HepG2 (cell line): ENCODE data around the gene HDDC3. TPM values are rescaled to one million over a fixed set of nuclear protein-coding genes. Genes with fewer than 3 reads are reported as not detected.

ENCODE experiments used
- polyA plus RNA-seq, 8 experiments: library from polyadenylated mRNA; depleted of rRNA in 3 of 8; stranded (reverse) in 7 of 8; unstranded in 1 of 8; fragments of >200 nt; fragmentation: Illumina TruSeq in 4 of 8; extraction: Trizol in 4 of 8; gene quantifications; 2 replicates each; pipeline versions ENCODE4 v1.2.1 to v1.2.3, GENCODE V29; 2011 to 2016; ENCODE audit warnings: low read depth in 4 of 8, missing spikeins in 1 of 8, mixed read lengths in 1 of 8; ENCODE audit not compliant: insufficient read depth in 1 of 8
- small RNA-seq, 3 experiments: library from RNA; depleted of rRNA; stranded (forward); fragments of <200 nt; gene quantifications; one replicate each; pipeline ENCODE3, GENCODE V24; 2012; ENCODE audit warnings: low read depth in 2 of 3, low replicate concordance in 1 of 3; ENCODE audit not compliant: insufficient read length in 3 of 3, insufficient read depth in 2 of 3
- total RNA-seq, 5 experiments: library from RNA; depleted of rRNA; stranded (reverse); fragments of >200 nt; fragmentation: Illumina TruSeq; extraction: Trizol; gene quantifications; 2 replicates each; pipeline ENCODE4 v1.2.3, GENCODE V29; 2016; ENCODE audit warnings: low read depth in 1 of 5

Gene HDDC3
- total and polyA plus RNA-seq, 2 of the 13 experiments (the other 11 are each of a cell fraction or from before 2014, with no cell fraction given): 18.7 to 28.3 TPM

Small RNAs within 50 kb of the gene (small RNA-seq; reads per million reads assigned to genes)
- gene RF00019: 0 reads per million in 3 experiments

Other genes with a start within 250 kb of the HDDC3 start
- 11.8 and 17.4 TPM in 2 replicates for gene BLM, start 215.2 kb downstream of the HDDC3 start, total RNA-seq (2016; rRNA removed; fragmentation: Illumina TruSeq; extraction: Trizol)
- 2.8 and 5.1 TPM in 2 replicates for gene BLM, start 215.2 kb downstream of the HDDC3 start, polyA plus RNA-seq (2011; rRNA removed)
- 13.9 and 17.4 TPM in 2 replicates for gene FURIN, start 64.0 kb downstream of the HDDC3 start, total RNA-seq (2016; rRNA removed; fragmentation: Illumina TruSeq; extraction: Trizol)
- 15.2 and 17.3 TPM in 2 replicates for gene FURIN, start 64.0 kb downstream of the HDDC3 start, polyA plus RNA-seq (2011; rRNA removed)
- 8.5 and 9.5 TPM in 2 replicates for gene FES, start 48.0 kb downstream of the HDDC3 start, total RNA-seq (2016; rRNA removed; fragmentation: Illumina TruSeq; extraction: Trizol)
- 4.0 and 4.3 TPM in 2 replicates for gene FES, start 48.0 kb downstream of the HDDC3 start, polyA plus RNA-seq (2011; rRNA removed)
- gene MAN2A2, start 29.2 kb downstream of the HDDC3 start, total RNA-seq (2016; rRNA removed; fragmentation: Illumina TruSeq; extraction: Trizol): 6.7 and 17.5 TPM in 2 replicates
- 43.8 and 51.5 TPM in 2 replicates for gene MAN2A2, start 29.2 kb downstream of the HDDC3 start, polyA plus RNA-seq (2011; rRNA removed)
- 39.2 and 39.7 TPM in 2 replicates for gene UNC45A, start 2.7 kb upstream of the HDDC3 start, total RNA-seq (2016; rRNA removed; fragmentation: Illumina TruSeq; extraction: Trizol)
- gene UNC45A, start 2.7 kb upstream of the HDDC3 start, polyA plus RNA-seq (2011; rRNA removed): 33.8 and 39.6 TPM in 2 replicates
- 10.0 and 15.1 TPM in 2 replicates for gene RCCD1, start 22.3 kb upstream of the HDDC3 start, total RNA-seq (2016; rRNA removed; fragmentation: Illumina TruSeq; extraction: Trizol)
- gene RCCD1, start 22.3 kb upstream of the HDDC3 start, polyA plus RNA-seq (2011; rRNA removed): 12.9 and 14.1 TPM in 2 replicates
- gene PRC1, start 62.0 kb upstream of the HDDC3 start, total RNA-seq (2016; rRNA removed; fragmentation: Illumina TruSeq; extraction: Trizol): 162 and 214 TPM in 2 replicates
- 85.1 and 137 TPM in 2 replicates for gene PRC1, start 62.0 kb upstream of the HDDC3 start, polyA plus RNA-seq (2011; rRNA removed)
- gene VPS33B, start 90.0 kb upstream of the HDDC3 start, total RNA-seq (2016; rRNA removed; fragmentation: Illumina TruSeq; extraction: Trizol): 14.7 and 16.5 TPM in 2 replicates
- gene VPS33B, start 90.0 kb upstream of the HDDC3 start, polyA plus RNA-seq (2011; rRNA removed): 13.9 and 15.8 TPM in 2 replicates
- not detected in 2 replicates for gene SV2B, start 167.7 kb upstream of the HDDC3 start, total RNA-seq (2016; rRNA removed; fragmentation: Illumina TruSeq; extraction: Trizol)
- not detected in 2 replicates for gene SV2B, start 167.7 kb upstream of the HDDC3 start, polyA plus RNA-seq (2011; rRNA removed)